GM11168 (cell line): ENCODE data around the gene DDX17.

Experiments used
- in situ Hi-C: fragments of 300-500 bp; cut with MboI; formaldehyde crosslinking; loops from one replicate; pipeline ENCODE4 v1.12.0; 2022; ENCODE audit warnings: low sequenced_read_pairs; ENCODE audit not compliant: unreplicated experiment

The DDX17 gene

DNA sequence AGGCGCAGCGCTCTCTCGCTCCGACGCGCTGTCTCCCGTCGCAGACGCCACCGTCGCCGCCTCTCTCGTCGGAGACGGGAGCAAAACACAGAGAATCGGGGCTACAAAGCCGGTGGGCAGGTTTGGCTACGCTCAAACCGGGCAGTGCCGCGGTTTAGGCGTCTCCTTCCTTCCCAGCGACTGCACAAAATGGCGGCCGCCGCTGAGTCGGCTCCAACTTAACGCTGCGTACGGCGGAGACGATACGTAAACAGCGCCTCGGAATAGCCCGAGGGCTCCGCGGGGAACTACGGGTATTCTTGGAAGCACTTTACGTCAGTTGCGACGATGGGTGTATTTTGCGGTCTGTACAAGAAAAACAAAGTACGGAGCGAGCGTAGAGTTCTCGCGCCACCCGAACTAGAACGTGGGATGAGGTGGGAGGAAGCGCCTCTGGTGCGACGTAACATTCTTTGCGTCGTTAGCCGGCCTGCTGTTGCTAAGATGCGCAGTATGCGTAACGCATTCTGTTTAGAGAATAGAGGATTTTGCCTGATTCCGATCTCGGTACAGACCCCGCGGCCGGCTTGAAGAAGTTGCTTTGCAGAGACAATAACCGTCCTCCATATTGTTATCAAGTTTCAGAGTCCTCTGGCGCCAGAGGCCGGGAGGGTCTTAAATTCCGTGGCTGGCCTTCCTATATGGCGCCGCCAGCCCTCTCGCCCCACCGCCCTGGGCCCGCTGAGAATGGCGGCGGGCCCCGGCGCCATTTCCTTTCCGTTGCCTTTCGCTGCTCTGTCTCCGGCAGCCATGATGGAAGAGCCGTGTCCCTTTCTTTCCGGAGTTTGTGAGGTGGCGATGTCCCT, at the start of gene DDX17:
DDX17 (minus strand) TSS at position 194 of the 845 bp plus-strand sequence.
- in situ Hi-C loops: no loop called here

DNA sequence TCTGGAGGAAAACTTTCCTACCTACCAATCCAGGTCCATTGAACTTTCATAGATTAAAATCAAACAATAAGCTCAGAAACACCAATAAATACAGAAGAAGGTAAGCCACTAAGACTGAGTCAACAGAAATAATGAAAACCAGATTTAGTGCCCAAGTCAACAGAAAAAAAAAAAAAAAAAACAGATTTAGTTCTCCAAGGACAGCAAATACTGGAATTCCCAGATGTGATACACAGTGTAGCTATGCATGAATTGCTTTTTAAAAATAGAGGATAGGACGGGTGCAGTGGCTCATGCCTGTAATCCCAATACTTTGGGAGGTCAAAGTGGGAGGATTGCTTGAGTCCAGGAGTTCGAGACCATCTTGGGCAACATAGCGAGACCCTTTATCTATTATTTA, 48.2 kb upstream of the DDX17 start:
- in situ Hi-C loops: loop anchor here (25.0 kb wide), 1 partner anchor 492 kb away; the partner anchor contains the start of gene PICK1

DNA sequence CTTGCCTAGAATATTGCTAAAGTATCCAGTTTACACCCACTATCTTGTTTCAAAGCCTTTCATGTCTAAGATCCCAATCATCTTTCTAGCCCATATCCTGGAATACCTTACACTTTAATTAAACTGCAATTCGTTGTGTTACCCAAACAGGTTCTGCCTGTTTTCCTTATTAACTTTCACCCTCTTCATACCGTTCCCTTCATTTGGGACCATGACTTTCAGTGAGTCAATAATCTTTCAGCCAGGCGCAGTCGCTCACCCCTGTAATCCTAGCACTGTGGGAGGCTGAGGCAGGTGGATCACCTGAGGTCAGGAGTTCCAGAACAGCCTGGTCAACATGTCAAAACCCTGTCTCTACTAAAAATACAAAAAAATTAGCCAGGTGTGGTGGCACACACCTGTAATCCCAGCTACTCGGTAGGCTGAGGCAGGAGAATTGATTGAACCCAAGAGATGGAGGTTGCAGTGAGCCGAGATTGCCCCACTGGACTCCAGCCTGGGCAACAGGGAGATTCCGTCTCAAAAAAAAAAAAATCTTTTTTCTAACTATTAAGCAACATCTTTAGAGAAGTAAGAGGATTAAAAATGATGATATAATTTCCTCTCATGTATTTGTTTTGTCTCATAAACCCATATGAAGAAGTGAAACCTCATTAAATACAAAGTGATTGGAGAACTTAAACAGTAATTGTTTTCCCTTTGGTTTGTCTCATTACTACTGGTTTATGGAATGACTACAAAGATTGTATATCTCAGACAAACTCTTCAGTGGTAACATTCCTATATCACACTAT, 43.2 kb upstream of the DDX17 start:
- in situ Hi-C loops: no loop called here

DNA sequence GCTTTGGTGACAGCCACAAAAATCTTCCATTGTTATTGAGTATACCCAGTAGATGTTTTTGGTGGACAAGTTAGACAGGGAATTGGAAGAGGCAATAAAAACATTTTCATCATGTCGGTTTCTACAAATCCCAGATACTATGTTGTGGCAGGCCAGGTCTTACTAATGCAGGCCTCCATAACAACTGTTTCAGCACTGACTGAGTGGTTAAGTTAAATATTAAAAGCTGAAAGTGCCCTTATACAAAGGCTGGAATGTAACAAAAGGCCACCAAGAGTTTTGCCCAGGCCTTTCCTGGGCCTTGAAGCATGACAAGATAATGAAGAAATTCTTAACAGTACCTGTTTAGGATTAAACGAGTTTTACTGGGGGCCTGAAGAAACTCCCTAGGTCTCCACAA, 34.6 kb upstream of the DDX17 start:
- in situ Hi-C loops: no loop called here

DNA sequence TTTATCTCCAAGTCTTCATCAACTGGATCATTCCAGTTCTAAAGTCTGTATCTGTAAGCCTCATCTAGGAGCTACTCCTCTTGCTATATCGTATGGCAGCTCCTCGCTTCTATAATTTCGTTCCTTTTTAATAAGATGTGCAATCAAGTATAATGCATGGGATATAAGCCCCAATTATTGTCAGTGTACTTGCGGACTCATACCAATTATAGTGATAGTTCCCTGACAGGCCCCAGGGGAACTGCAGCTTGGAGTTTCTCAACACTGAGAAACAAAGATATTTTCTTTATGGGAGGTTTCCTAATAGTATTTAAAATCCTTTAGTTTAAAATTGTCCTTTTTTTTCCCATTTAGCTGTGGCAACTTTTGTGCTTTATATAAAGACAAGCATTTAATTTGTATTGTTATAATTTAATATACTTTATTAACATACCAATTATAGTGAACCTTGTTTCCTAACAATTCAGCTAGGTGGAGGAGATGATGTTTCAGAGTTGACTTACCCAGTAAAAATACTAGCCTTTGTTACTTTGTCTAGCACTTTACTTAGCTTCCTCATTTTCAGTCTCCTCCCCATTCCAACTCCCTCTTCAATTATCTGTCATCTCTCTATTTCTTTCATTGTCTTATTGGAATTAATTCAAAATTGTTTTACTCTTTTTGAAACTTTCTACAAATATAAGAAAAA, 25.3 kb upstream of the DDX17 start:
- in situ Hi-C loops: no loop called here

DNA sequence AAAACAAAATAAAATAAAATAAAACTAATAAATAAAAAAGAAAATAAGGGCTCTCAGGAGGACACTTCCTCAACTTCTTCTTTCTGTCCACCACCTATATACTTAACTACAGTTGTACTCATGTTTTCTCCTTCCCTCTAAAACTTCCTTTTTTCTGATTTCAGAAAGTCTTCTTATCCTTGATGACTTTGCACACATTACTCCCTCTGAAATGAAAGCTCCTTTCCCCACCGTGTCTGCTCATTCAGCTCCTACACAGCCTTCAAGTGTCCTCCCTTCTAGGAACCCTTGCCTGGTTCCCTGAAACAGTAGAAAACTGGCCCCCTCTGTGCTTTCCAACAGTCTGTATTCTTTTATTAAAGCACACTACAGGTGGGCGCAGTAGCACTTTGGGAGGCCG, 18.3 kb upstream of the DDX17 start:
- in situ Hi-C loops: no loop called here

DNA sequence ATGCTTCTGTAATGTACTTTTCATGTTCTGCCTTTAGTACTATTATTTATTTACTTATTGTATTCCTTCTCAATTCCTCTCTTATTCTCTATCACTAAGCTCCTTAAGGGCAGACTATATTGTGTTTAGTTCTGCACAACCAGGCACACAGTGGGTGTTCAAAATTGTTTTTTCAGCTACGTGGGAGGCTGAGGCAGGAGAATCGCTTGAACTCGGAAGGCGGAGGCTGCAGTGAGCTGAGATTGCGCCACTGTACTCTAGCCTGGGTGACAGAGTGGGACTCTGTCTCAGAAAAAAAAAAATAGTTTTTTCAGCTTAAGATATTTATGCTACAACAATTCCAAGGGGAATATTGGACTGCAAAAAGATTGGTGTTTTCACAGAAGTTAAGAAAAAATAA, 17.4 kb upstream of the DDX17 start:
- in situ Hi-C loops: no loop called here

DNA sequence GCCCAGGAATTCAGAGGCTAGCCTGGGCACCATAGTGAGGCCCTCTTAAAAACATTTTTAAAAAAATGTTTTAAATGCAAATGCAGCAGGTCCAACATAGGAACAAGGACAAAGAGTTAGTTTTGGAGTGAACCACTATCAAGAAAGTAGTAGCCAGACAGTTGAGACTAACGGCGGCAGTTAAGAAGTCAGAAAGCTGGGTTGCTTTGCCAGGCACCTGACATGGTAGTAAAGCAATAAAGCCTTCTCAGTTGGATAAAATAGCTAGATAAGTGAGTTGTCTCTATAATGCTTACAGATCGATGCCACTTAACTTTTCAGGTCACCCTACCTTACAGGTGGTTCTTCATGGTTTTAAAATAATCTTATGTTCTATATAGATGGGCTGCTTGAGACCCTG, 16.9 kb upstream of the DDX17 start:
- in situ Hi-C loops: no loop called here

DNA sequence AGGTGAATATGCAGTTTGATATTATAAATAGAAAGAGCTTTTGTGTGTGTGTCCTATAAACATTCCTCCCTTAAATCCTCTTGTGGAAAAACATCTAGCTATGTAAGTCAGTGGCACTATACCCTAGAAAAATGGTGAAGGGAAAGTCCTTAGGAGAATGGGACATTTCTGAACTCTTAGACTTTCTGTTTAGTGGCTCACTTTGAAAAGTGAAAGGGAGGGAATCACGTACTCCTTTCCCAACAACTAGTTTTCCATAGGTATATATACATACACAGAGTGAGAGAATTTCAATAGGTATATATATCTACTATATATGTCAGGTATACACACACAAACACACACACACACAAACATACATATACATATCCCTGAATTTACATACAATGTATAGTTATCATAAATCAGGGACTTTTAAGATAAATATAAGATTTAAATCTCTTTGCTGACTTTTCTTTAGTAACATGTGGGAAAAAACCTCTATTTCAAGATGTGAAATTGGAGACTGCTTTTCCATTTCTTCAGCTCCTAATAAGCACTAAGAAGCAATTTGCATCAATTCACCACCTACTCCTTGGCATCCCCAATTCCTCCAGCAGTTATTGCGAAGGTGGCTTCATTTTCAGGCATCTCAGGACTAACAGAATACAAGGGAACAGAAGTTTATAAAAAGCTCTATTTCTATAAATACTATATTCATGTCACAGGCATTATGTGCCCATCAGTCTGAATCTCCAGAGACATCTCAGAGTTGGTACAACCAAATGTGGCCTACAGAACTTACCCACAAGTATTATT, 13.5 kb upstream of the DDX17 start:
- in situ Hi-C loops: no loop called here

DNA sequence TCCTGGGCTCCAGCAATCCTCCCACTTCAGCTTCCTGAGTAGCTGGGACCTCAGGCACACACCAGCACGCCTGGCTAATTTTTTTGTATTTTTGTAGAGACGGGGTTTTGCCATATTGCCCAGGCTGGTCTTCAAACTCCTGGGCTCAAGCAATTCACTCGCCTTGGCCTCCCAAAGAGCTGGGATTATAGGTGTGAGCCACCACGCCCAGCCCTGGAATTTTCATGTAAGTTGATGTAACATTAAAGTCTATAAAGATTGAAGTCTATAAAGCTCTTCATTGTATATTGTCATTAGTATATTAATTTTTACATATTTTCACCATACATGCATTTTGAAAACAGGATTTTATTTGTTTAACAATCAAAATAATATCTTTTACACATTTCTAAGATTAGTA, 12.5 kb upstream of the DDX17 start:
- in situ Hi-C loops: no loop called here

DNA sequence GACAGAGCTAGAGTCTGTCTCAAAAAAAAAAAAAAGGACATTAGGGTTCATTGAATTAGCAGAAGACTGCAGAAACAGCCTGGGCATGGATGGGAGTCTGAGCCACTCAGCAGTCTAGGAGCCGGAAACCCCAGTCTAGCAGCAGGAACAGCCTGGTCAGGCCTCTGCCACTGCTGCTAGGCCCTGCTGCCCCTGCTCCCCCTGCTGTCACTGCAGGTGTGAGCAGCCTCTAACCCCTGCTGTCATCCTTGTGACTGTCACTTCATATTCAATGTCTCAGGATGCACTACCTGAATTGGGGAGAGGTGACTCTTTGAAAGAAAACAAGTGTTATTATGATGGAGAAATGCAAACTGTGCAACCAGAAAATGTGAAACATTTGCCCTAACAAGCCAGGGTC, 7.0 kb upstream of the DDX17 start:
- in situ Hi-C loops: no loop called here

DNA sequence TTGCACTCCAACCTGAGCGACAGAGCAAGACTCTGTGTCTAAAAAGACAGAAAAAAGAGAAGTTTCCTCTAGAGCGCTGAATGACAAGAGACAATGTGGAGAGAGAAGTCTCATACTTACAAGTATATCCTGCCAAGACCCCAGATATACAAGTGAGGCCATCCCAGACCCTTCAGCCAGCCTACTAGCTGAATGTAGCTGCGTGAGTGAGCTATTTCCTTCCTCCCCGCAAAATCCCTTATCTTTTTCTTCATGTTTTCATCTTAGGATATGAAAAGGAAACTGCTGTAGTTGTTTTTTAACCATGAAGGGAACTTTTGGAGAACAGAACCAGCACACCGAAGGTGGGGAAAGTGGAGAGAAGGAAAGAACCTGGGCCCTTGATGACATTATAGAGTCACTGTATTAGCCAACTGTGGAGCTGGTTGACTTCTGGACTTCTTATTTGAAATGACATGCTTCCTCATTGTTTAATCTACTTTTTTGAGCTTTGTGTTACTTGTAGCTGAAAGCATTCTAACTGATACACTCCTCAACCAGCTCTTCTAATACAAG, 4.4 kb upstream of the DDX17 start:
- in situ Hi-C loops: no loop called here

DNA sequence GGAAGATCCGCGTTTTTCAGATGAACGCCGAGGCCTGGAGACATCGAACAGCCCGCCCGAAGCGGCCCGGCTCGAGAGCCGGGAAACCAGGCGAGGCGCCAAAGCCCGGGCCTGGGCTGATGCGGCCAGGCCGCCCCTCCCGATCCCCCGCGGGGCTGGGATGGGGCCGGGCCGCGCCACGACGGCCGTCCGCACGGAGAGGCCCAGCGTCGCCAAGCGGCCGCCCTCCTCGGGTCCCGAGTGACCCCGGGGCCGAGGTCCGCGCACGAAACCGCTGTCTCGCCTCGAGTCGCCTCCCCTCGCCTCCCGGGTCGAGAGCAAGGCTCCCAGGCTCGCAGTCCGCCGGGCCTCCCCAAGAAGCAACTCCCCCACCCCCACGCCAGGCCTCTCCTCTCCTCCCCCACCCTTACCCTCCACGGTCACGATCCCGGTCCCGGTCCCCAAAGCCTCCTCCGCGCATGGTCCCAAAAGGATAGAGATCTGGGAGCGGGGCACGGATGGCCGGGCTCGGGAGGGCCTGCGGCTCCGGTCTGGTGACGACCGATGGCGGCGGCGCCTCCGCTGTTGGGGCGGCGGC, 482 bp downstream of the DDX17 start:
- in situ Hi-C loops: no loop called here

DNA sequence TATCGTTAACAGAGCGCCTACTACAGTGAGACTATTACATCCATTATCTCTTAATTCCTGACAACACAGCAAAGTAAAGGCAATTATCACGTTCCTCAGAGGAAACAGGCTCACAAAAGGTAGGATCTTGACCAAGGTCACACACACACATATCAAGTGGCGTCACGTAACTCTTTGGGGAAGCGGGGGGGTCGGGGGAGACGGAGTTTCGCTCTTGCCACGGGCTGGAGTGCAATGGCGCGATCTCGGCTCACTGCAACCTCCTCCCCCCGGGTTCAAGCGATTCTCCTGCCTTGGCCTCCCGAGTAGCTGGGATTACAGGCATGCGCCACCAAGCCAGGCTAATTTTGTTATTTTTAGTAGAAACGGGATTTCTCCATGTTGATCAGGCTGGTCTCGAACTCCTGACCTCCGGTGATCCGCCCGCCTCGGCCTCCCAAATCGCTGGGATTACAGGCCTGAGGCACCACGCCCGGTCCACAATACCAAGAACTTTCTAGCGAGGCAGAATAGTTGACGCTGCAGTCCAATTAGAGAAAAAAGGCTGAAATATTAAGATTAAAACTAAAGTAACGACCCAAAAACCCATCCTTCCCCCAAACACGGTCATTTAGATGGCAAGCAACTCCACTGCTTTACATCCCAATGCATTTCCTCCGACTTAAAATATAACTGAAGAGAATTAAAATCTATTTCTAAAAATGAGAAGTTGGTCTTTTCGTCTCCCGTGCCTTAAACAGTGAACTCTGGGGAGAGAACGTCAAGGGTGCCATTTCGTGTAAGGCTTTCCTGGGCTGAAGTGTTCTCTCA, 1.2 kb downstream of the DDX17 start:
- in situ Hi-C loops: no loop called here

DNA sequence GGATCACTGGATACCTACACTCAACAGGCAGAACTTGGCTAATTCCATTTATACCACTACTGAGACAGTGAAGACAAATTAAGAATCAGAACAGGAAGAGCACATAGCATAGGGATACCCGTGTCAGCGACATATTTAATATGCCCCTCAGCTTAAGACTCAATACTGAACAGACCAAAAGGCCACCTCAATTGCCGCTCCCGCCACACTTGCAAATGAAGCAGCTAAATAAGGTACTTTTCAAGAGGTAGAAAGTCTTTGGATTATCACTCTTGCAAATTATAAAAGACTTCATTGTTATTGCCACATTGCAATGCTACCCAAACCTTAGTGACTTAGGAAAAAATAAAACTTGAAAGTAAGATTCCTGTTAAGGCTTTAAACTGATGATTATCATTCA, 3.1 kb downstream of the DDX17 start:
- in situ Hi-C loops: no loop called here

DNA sequence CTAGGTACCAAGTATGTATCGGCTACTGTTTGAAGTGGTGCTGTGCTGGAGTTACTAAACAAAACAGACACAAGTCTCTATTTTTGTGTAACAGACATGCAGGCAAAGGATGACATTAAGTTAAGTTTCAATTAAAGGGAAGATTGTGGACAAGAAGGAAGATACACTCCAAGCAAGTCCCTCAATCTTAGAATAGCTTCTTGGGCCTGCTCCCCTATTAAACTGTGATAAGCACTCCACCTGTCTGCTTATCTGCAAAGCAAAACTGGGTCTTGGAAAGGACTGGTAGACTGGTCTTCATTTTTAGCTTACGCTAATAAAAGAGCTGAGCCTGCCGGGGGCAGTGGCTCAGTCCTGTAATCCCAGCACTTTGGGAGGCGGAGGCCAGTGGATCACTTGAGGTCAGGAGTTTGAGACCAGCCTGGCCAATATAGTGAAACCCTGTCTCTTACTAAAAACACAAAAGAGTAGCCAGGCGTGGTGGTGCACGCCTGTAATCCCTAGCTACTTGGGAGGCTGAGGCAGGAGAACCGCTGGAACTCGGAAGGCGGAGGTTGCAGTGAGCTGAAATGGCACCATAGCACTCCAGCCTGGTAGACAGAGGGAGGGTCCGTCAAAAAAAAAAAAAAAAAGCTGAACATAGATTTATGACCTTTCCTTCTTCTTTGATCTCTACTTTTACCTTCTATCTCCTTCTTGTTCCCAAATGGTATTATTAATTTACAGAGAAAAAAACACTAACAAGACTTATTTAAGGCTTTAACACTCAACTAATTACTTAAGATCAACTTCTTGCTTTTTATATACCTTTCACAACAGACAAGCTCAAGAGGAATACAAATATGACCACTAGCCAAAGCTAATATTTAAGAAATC, 4.1 kb downstream of the DDX17 start:
- in situ Hi-C loops: no loop called here

DNA sequence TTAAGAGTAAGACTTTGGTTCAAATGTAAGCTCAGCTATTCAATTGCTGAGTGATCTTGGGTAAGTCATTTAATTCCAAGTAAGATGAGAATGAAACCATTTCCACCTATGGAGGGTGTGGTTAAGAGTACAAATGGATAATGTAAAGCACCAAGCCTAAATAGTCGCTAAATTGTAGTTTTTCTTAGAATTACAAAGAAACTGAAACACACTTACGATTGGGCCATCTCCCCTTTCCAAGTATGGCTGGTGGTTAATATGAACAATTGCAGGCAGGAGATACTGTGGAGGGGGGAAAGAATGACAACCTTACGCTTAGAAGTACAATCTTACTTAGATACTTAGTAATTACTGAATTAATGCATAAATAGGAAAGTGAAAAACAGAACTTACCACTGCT, 8.2 kb downstream of the DDX17 start:
- in situ Hi-C loops: no loop called here

DNA sequence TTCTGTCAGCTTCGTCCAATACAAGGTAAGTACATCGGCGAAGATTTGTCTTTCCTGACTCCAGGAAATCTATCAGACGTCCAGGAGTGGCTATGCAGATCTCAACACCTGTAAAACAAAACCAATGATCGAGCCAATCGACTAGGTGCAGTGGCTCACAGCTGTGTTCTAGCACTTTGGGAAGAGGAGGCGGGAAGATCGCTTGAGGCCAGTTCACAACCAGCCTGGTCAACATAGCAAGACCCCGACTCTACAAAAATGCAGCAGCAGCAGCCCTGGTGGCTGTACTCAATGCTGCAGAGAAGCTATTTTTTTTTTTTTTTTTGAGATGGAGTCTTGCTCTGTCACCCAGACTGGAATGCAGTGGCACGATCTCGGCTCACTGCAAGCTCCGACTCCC, 11.2 kb downstream of the DDX17 start:
- in situ Hi-C loops: no loop called here
